Keratinocyte (primary cell): ENCODE results near the gene CBL. TPM values are rescaled to one million over a fixed set of nuclear protein-coding genes. Genes with fewer than 3 reads are reported as not detected.

Experiments
- DNase-seq: peaks from one replicate; pipeline ENCODE4 v3.0.0-alpha.2; 2011; ENCODE audit warnings: low read depth, missing footprints, low spot score
- FAIRE-seq: peaks from 2 replicates; lab custom pipeline; 2011; peaks lifted over from hg19 to GRCh38; lab: Jason Lieb, UNC
- H2AFZ ChIP-seq: 2 replicates; pipeline ENCODE4 v1.6.0; 2012; ENCODE audit warnings: low read length, control low read depth, inconsistent platforms; ENCODE audit not compliant: control insufficient read depth
- H3K27ac ChIP-seq: 2 replicates; pipeline ENCODE4 v1.5.1; 2011; ENCODE audit warnings: low read length; ENCODE audit not compliant: control insufficient read depth, insufficient read depth
- H3K27me3 ChIP-seq: 3 replicates; pipeline ENCODE4 v1.6.0; 2011; ENCODE audit warnings: low read length; ENCODE audit not compliant: control insufficient read depth, insufficient read depth; ENCODE audit errors: extremely low read depth
- H3K36me3 ChIP-seq, 2 experiments: 2 replicates in 1 of 2; 3 replicates in 1 of 2; pipeline ENCODE4 v1.5.1; 2011; ENCODE audit warnings: low read length in 2 of 2, mild to moderate bottlenecking in 1 of 2; ENCODE audit not compliant: control insufficient read depth in 2 of 2, insufficient read depth in 2 of 2; ENCODE audit errors: extremely low read depth in 1 of 2
- H3K4me1 ChIP-seq: 3 replicates; pipeline ENCODE4 v1.5.1; 2011; ENCODE audit warnings: low read length; ENCODE audit not compliant: control insufficient read depth, insufficient read depth; ENCODE audit errors: extremely low read depth
- H3K4me2 ChIP-seq: 3 replicates; pipeline ENCODE4 v1.6.0; 2011; ENCODE audit warnings: low read depth, low read length; ENCODE audit not compliant: control insufficient read depth, insufficient read depth; ENCODE audit errors: extremely low read depth
- H3K4me3 ChIP-seq, 3 experiments: fragments of 200-600 bp in 1 of 3; sonication (generic) in 1 of 3; 2 replicates in 2 of 3; 3 replicates in 1 of 3; pipeline ENCODE4 v1.5.1; 2011 to 2016; ENCODE audit warnings: low read length in 3 of 3, mild to moderate bottlenecking in 3 of 3, control low read depth in 2 of 3, inconsistent platforms in 1 of 3, low read depth in 1 of 3, mixed read lengths in 1 of 3, mixed run types in 1 of 3, moderate library complexity in 1 of 3; ENCODE audit not compliant: control insufficient read depth in 2 of 3, insufficient read depth in 2 of 3; ENCODE audit errors: extremely low read depth in 1 of 3
- H3K79me2 ChIP-seq: 2 replicates; pipeline ENCODE4 v1.6.0; 2012; ENCODE audit warnings: low read length; ENCODE audit not compliant: control insufficient read depth, insufficient read depth
- H3K9ac ChIP-seq: 3 replicates; pipeline ENCODE4 v1.6.0; 2011; ENCODE audit warnings: low read length; ENCODE audit not compliant: control insufficient read depth, insufficient read depth; ENCODE audit errors: extremely low read depth
- H3K9me1 ChIP-seq: 3 replicates; pipeline ENCODE4 v1.6.0; 2011; ENCODE audit warnings: low read length; ENCODE audit not compliant: control insufficient read depth, insufficient read depth; ENCODE audit errors: extremely low read depth
- H3K9me3 ChIP-seq: 2 replicates; pipeline ENCODE4 v1.5.1; 2012; ENCODE audit warnings: low read depth, low read length; ENCODE audit not compliant: control insufficient read depth
- H4K20me1 ChIP-seq: 3 replicates; pipeline ENCODE4 v1.6.0; 2011; ENCODE audit warnings: low read length; ENCODE audit not compliant: control insufficient read depth, insufficient read depth; ENCODE audit errors: extremely low read depth
- EZH2 ChIP-seq: IDR thresholded peaks from one replicate; pipeline ENCODE4 v1.6.1; 2012; ENCODE audit warnings: inconsistent platforms, mild to moderate bottlenecking, low read length, moderate library complexity
- dilution Hi-C: fragments of 300-500 bp; cut with MboI; formaldehyde crosslinking; loops from one replicate; pipeline ENCODE4 v1.7.0; 2020; ENCODE audit warnings: low sequenced_read_pairs; ENCODE audit not compliant: extremely low pct_ligation_motif_present
- polyA plus RNA-seq, 5 experiments: library from polyadenylated mRNA; depleted of rRNA in 3 of 5; stranded (reverse) in 3 of 5; stranded (forward) in 1 of 5; unstranded in 1 of 5; fragments of >200 nt; gene quantifications; 1 replicate in 1 of 5; 2 replicates in 3 of 5; 3 replicates in 1 of 5; pipeline versions ENCODE4 v1.2.1 to v1.2.3, GENCODE V29; 2011 to 2012; ENCODE audit warnings: missing spikeins in 2 of 5, low read depth in 1 of 5, low replicate concordance in 1 of 5
- TF ChIP-seq, protein P1 (sequence below), 3 experiments: IDR thresholded peaks in 1 of 3; conservative IDR thresholded peaks in 1 of 3; optimal IDR thresholded peaks in 1 of 3; 2 replicates in 2 of 3; 3 replicates in 1 of 3; pipeline versions ENCODE3 to v1.5.1; 2011; ENCODE audit warnings: low read length in 3 of 3, mild to moderate bottlenecking in 3 of 3, moderate library complexity in 2 of 3, control low read depth in 1 of 3, inconsistent platforms in 1 of 3; ENCODE audit not compliant: insufficient read depth in 2 of 3; ENCODE audit errors: extremely low read depth in 1 of 3

Gene CBL
- polyA plus RNA-seq, 1 donor (not counting 4 experiments of a cell fraction or from before 2014, with no cell fraction given): 14.1 TPM

DNA sequence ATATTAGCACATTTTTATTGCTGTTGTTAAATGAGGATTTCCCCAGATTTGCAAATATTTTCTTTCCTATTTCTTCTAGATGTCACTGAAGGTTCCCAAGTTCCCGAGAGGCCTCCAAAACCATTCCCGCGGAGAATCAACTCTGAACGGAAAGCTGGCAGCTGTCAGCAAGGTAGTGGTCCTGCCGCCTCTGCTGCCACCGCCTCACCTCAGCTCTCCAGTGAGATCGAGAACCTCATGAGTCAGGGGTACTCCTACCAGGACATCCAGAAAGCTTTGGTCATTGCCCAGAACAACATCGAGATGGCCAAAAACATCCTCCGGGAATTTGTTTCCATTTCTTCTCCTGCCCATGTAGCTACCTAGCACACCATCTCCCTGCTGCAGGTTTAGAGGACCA, 93.3 kb downstream of the CBL start:
- no peak for TF ChIP-seq EZH2
- TF ChIP-seq, protein P1, sequence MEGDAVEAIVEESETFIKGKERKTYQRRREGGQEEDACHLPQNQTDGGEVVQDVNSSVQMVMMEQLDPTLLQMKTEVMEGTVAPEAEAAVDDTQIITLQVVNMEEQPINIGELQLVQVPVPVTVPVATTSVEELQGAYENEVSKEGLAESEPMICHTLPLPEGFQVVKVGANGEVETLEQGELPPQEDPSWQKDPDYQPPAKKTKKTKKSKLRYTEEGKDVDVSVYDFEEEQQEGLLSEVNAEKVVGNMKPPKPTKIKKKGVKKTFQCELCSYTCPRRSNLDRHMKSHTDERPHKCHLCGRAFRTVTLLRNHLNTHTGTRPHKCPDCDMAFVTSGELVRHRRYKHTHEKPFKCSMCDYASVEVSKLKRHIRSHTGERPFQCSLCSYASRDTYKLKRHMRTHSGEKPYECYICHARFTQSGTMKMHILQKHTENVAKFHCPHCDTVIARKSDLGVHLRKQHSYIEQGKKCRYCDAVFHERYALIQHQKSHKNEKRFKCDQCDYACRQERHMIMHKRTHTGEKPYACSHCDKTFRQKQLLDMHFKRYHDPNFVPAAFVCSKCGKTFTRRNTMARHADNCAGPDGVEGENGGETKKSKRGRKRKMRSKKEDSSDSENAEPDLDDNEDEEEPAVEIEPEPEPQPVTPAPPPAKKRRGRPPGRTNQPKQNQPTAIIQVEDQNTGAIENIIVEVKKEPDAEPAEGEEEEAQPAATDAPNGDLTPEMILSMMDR (optimal IDR thresholded peaks at IDR 0.05 in 1 of 3, IDR thresholded peaks at IDR 0.05 in 1 of 3, conservative IDR thresholded peaks at IDR 0.05 in 1 of 3; ENCODE audit: extremely low read depth in 1 of 3, insufficient read depth in 2 of 3, low read length in 3 of 3): no peak
- H3K4me2 ChIP-seq: no peak overlapping the region
- peaks cover 27 to 59% of the 10 kb centered on the region in 2 experiments for H3K36me3 ChIP-seq
- peaks cover 8% of the 10 kb centered on the region for H3K4me1 ChIP-seq
- H3K9ac ChIP-seq: no peak overlapping the region
- DNase-seq (no peak), FAIRE-seq (no peak)
- H3K9me3 ChIP-seq: no peaks in the 10 kb centered on the region
- dilution Hi-C loops: no loop called here
- no peak overlapping the region for H3K4me3 ChIP-seq
- H3K27ac ChIP-seq: no peak overlapping the region
- no peak overlapping the region for H2AFZ ChIP-seq
- H3K9me1 ChIP-seq: no peaks in the 10 kb centered on the region
- no peaks in the 10 kb centered on the region for H3K79me2 ChIP-seq
- no peaks in the 10 kb centered on the region for H3K27me3 ChIP-seq
- H4K20me1 ChIP-seq: no peaks in the 10 kb centered on the region

- Histone ChIP-seq H3K4me3 (no peak overlapping the region), H3K27ac (no peak overlapping the region), H3K79me2 (no peaks in the 10 kb centered on the region), H2AFZ (no peak overlapping the region), H3K27me3 (no peaks in the 10 kb centered on the region), H3K9ac (no peak overlapping the region), H3K4me2 (no peak overlapping the region), H3K4me1 (peaks cover 8% of the 10 kb centered on the region), H3K9me1 (no peaks in the 10 kb centered on the region), H3K9me3 (no peaks in the 10 kb centered on the region), H3K36me3 (peaks cover 27 to 62% of the 10 kb centered on the region in 2 experiments), H4K20me1 (no peaks in the 10 kb centered on the region)
- dilution Hi-C loops: no loop called here
- DNase-seq (no peak), FAIRE-seq (no peak)
- TF ChIP-seq EZH2: no peak
- TF ChIP-seq, protein P1 (optimal IDR thresholded peaks at IDR 0.05 in 1 of 3, IDR thresholded peaks at IDR 0.05 in 1 of 3, conservative IDR thresholded peaks at IDR 0.05 in 1 of 3; ENCODE audit: extremely low read depth in 1 of 3, insufficient read depth in 2 of 3, low read length in 3 of 3): no peak
Measured at GRCh38 chr11:119300198-119300964, 94.2 kb downstream of the CBL start.
